Esophagus muscularis mucosa (tissue), 3 donors: ENCODE results near the gene DRC7.

Source experiments
- POLR2A ChIP-seq: fragments of 450-650 bp; IDR thresholded peaks from one replicate; pipeline ENCODE4 v1.6.1; 2017; ENCODE audit warnings: antibody characterized with exemption, moderate library complexity, mild to moderate bottlenecking, low read depth
- TF ChIP-seq, protein P1 (sequence below), 3 experiments: fragments of 200-600 bp in 2 of 3; fragments of 450-650 bp in 1 of 3; sonication (generic) in 2 of 3; IDR thresholded peaks; one replicate each; pipeline ENCODE4 v1.5.1; 2017 to 2019; ENCODE audit warnings: antibody characterized with exemption in 3 of 3, mild to moderate bottlenecking in 2 of 3, moderate library complexity in 1 of 3

DNA sequence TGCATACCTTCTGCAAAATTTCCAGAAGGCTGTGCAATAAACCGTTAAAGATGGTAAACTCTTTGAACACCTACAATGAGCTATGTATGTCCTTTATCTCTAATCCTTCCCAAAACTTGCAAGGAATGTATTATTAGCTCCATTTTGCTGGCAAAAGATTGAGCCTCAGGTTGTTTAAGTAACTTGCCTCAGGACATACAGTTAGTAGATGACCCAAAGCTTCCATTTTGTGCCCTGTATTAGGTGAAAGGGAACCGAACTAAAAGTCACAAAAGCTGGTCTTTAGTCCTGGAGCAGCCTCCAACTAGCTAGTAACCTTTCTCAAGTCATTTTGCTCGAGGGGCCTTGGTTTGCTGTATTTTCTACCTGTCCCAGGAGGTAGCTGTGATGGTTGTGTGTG is 22.2 kb upstream of the DRC7 start:
- TF ChIP-seq, protein P1, sequence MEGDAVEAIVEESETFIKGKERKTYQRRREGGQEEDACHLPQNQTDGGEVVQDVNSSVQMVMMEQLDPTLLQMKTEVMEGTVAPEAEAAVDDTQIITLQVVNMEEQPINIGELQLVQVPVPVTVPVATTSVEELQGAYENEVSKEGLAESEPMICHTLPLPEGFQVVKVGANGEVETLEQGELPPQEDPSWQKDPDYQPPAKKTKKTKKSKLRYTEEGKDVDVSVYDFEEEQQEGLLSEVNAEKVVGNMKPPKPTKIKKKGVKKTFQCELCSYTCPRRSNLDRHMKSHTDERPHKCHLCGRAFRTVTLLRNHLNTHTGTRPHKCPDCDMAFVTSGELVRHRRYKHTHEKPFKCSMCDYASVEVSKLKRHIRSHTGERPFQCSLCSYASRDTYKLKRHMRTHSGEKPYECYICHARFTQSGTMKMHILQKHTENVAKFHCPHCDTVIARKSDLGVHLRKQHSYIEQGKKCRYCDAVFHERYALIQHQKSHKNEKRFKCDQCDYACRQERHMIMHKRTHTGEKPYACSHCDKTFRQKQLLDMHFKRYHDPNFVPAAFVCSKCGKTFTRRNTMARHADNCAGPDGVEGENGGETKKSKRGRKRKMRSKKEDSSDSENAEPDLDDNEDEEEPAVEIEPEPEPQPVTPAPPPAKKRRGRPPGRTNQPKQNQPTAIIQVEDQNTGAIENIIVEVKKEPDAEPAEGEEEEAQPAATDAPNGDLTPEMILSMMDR (IDR thresholded peaks at IDR 0.05): no peak
- no peak for TF ChIP-seq POLR2A
